HEK293 (cell line): Measurements from ENCODE around the gene CDC34.

ENCODE experiments used
- BCL11A ChIP-seq: fragments of 450-650 bp; formaldehyde crosslinking; IDR thresholded peaks from 2 replicates; pipeline ENCODE4 v1.5.1; 2016; ENCODE audit warnings: low read depth, missing biosample characterization, missing genetic modification characterization
- EGR2 ChIP-seq: fragments of 450-650 bp; formaldehyde crosslinking; IDR thresholded peaks from 2 replicates; pipeline ENCODE4 v1.5.1; 2016; ENCODE audit warnings: low read depth, missing biosample characterization, missing genetic modification characterization
- FEZF1 ChIP-seq: fragments of 450-650 bp; formaldehyde crosslinking; IDR thresholded peaks from 2 replicates; pipeline ENCODE4 v1.5.1; 2016; ENCODE audit warnings: missing biosample characterization, missing genetic modification characterization
- GLIS1 ChIP-seq: fragments of 450-650 bp; formaldehyde crosslinking; IDR thresholded peaks from 2 replicates; pipeline ENCODE4 v1.5.1; 2016; ENCODE audit warnings: missing biosample characterization, missing genetic modification characterization
- HIC1 ChIP-seq: fragments of 450-650 bp; formaldehyde crosslinking; IDR thresholded peaks from 2 replicates; pipeline ENCODE4 v1.5.1; 2016; ENCODE audit warnings: missing biosample characterization, missing genetic modification characterization
- PATZ1 ChIP-seq: fragments of 450-650 bp; formaldehyde crosslinking; IDR thresholded peaks from 2 replicates; pipeline ENCODE4 v1.5.1; 2016; ENCODE audit warnings: missing biosample characterization, missing genetic modification characterization
- ZBTB26 ChIP-seq: fragments of 450-650 bp; formaldehyde crosslinking; optimal IDR thresholded peaks from 2 replicates; pipeline ENCODE3; 2016; ENCODE audit warnings: missing biosample characterization, mild to moderate bottlenecking, missing genetic modification characterization
- ZBTB7A ChIP-seq: fragments of 450-650 bp; formaldehyde crosslinking; IDR thresholded peaks from 2 replicates; pipeline ENCODE4 v1.5.1; 2016; ENCODE audit warnings: low read depth, missing biosample characterization, missing genetic modification characterization
- ZBTB8A ChIP-seq: fragments of 450-650 bp; formaldehyde crosslinking; IDR thresholded peaks from 2 replicates; pipeline ENCODE4 v1.5.1; 2016; ENCODE audit warnings: missing biosample characterization, missing genetic modification characterization
- ZFHX2 ChIP-seq: fragments of 450-650 bp; formaldehyde crosslinking; conservative IDR thresholded peaks from 2 replicates; pipeline ENCODE4 v1.5.1; 2016; ENCODE audit warnings: missing biosample characterization, missing genetic modification characterization
- ZIC2 ChIP-seq: fragments of 450-650 bp; formaldehyde crosslinking; IDR thresholded peaks from 2 replicates; pipeline ENCODE4 v1.5.1; 2016; ENCODE audit warnings: missing biosample characterization, missing genetic modification characterization
- ZNF324 ChIP-seq: fragments of 450-650 bp; formaldehyde crosslinking; IDR thresholded peaks from 2 replicates; pipeline ENCODE4 v1.5.1; 2016; ENCODE audit warnings: missing biosample characterization, missing genetic modification characterization
- ZNF354C ChIP-seq: fragments of 450-650 bp; formaldehyde crosslinking; IDR thresholded peaks from 2 replicates; pipeline ENCODE4 v1.5.1; 2016; ENCODE audit warnings: missing biosample characterization, missing genetic modification characterization, low read depth, borderline replicate concordance
- ZNF391 ChIP-seq: fragments of 450-650 bp; formaldehyde crosslinking; IDR thresholded peaks from 2 replicates; pipeline ENCODE4 v1.5.1; 2016; ENCODE audit warnings: low read depth, missing biosample characterization, missing genetic modification characterization, borderline replicate concordance
- ZNF394 ChIP-seq: fragments of 450-650 bp; formaldehyde crosslinking; IDR thresholded peaks from 2 replicates; pipeline ENCODE4 v1.5.1; 2016; ENCODE audit warnings: missing biosample characterization, missing genetic modification characterization, mild to moderate bottlenecking, moderate library complexity, borderline replicate concordance
- ZNF560 ChIP-seq: fragments of 450-650 bp; formaldehyde crosslinking; IDR thresholded peaks from 2 replicates; pipeline ENCODE4 v1.5.1; 2017; ENCODE audit warnings: missing biosample characterization, missing genetic modification characterization, borderline replicate concordance
- ZNF610 ChIP-seq: fragments of 450-650 bp; formaldehyde crosslinking; IDR thresholded peaks from 2 replicates; pipeline ENCODE4 v1.5.1; 2016; ENCODE audit warnings: missing biosample characterization, missing genetic modification characterization, borderline replicate concordance
- ZNF658 ChIP-seq: fragments of 450-650 bp; formaldehyde crosslinking; IDR thresholded peaks from 2 replicates; pipeline ENCODE4; 2016; ENCODE audit warnings: missing biosample characterization, missing genetic modification characterization
- ZNF692 ChIP-seq: fragments of 450-650 bp; formaldehyde crosslinking; IDR thresholded peaks from 2 replicates; pipeline ENCODE4 v1.5.1; 2016; ENCODE audit warnings: missing biosample characterization, missing genetic modification characterization
- ZNF701 ChIP-seq: fragments of 450-650 bp; formaldehyde crosslinking; IDR thresholded peaks from 2 replicates; pipeline ENCODE4 v1.5.1; 2016; ENCODE audit warnings: missing biosample characterization, missing genetic modification characterization
- ZNF707 ChIP-seq: fragments of 450-650 bp; formaldehyde crosslinking; IDR thresholded peaks from 2 replicates; pipeline ENCODE4 v1.5.1; 2016; ENCODE audit warnings: missing biosample characterization, missing genetic modification characterization
- ZNF76 ChIP-seq: fragments of 450-650 bp; formaldehyde crosslinking; IDR thresholded peaks from 2 replicates; pipeline ENCODE4; 2016; ENCODE audit warnings: low read depth, missing biosample characterization, missing genetic modification characterization, borderline replicate concordance
- ZSCAN16 ChIP-seq: fragments of 450-650 bp; formaldehyde crosslinking; IDR thresholded peaks from 2 replicates; pipeline ENCODE4 v1.5.1; 2016; ENCODE audit warnings: missing biosample characterization, missing genetic modification characterization
- ZSCAN30 ChIP-seq: fragments of 450-650 bp; IDR thresholded peaks from 2 replicates; pipeline ENCODE4 v1.5.1; 2018; ENCODE audit warnings: missing biosample characterization, mild to moderate bottlenecking, missing genetic modification characterization, moderate library complexity
- TF ChIP-seq, protein P1 (sequence below): fragments of 450-650 bp; formaldehyde crosslinking; IDR thresholded peaks from 2 replicates; pipeline ENCODE4 v1.5.1; 2016; ENCODE audit warnings: missing biosample characterization, missing genetic modification characterization
- TF ChIP-seq, protein P2 (sequence below): fragments of 450-650 bp; formaldehyde crosslinking; IDR thresholded peaks from 2 replicates; pipeline ENCODE4 v1.5.1; 2016; ENCODE audit warnings: missing biosample characterization, missing genetic modification characterization
- TF ChIP-seq, protein P3 (sequence below): sonication (generic); formaldehyde crosslinking; IDR thresholded peaks from 2 replicates; pipeline ENCODE4 v1.8.1; 2022; ENCODE audit warnings: mild to moderate bottlenecking, moderate library complexity, missing genetic modification reagents

CDC34 gene

GRCh38 chr19:488505-489417 is 42.8 kb upstream of the CDC34 start (continued):
- TF ChIP-seq, protein P1, sequence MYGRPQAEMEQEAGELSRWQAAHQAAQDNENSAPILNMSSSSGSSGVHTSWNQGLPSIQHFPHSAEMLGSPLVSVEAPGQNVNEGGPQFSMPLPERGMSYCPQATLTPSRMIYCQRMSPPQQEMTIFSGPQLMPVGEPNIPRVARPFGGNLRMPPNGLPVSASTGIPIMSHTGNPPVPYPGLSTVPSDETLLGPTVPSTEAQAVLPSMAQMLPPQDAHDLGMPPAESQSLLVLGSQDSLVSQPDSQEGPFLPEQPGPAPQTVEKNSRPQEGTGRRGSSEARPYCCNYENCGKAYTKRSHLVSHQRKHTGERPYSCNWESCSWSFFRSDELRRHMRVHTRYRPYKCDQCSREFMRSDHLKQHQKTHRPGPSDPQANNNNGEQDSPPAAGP: peak; percentile 28; the same call in 1 of the 2 replicates
- TF ChIP-seq ZNF391 (no peak), ZNF707 (tag by site-specific recombination) (no peak), ZNF610 (tag by site-specific recombination) (peak; percentile 36; the same call in 1 of the 2 replicates), EGR2 (peak; percentile 42; the same call in 1 of the 2 replicates), FEZF1 (tag by site-specific recombination) (no peak), ZNF692 (tag by site-specific recombination) (0 out of 2 replicates have a peak, but pooled peaks have one; percentile 16), PATZ1 (tag by site-specific recombination) (peak; percentile 52; the same call in 1 of the 2 replicates), ZNF354C (tag by site-specific recombination) (no peak), HIC1 (0 out of 2 replicates have a peak, but pooled peaks have one; percentile 14), ZNF701 (no peak), ZNF76 (tag by site-specific recombination) (peak; percentile 98), BCL11A (tag by site-specific recombination) (peak; percentile 53; the same call in 1 of the 2 replicates), ZFHX2 (tag by site-specific recombination) (peak; percentile 87), ZBTB26 (tag by site-specific recombination) (peak; percentile 89), ZSCAN30 (tag by site-specific recombination) (0 out of 2 replicates have a peak, but pooled peaks have one; percentile 38), GLIS1 (peak; percentile 60; the same call in 1 of the 2 replicates), ZNF560 (no peak), ZIC2 (tag by site-specific recombination) (peak; percentile 29; the same call in 1 of the 2 replicates), ZNF658 (no peak), ZSCAN16 (tag by site-specific recombination) (no peak), ZNF324 (tag by site-specific recombination) (no peak), ZBTB8A (tag by site-specific recombination) (peak; percentile 80), ZBTB7A (tag by site-specific recombination) (0 out of 2 replicates have a peak, but pooled peaks have one; percentile 17), ZNF394 (tag by site-specific recombination) (no peak)
- TF ChIP-seq, protein P2, sequence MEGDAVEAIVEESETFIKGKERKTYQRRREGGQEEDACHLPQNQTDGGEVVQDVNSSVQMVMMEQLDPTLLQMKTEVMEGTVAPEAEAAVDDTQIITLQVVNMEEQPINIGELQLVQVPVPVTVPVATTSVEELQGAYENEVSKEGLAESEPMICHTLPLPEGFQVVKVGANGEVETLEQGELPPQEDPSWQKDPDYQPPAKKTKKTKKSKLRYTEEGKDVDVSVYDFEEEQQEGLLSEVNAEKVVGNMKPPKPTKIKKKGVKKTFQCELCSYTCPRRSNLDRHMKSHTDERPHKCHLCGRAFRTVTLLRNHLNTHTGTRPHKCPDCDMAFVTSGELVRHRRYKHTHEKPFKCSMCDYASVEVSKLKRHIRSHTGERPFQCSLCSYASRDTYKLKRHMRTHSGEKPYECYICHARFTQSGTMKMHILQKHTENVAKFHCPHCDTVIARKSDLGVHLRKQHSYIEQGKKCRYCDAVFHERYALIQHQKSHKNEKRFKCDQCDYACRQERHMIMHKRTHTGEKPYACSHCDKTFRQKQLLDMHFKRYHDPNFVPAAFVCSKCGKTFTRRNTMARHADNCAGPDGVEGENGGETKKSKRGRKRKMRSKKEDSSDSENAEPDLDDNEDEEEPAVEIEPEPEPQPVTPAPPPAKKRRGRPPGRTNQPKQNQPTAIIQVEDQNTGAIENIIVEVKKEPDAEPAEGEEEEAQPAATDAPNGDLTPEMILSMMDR (tag by site-specific recombination): peak; percentile 27; the same call in 1 of the 2 replicates
- TF ChIP-seq, protein P3, sequence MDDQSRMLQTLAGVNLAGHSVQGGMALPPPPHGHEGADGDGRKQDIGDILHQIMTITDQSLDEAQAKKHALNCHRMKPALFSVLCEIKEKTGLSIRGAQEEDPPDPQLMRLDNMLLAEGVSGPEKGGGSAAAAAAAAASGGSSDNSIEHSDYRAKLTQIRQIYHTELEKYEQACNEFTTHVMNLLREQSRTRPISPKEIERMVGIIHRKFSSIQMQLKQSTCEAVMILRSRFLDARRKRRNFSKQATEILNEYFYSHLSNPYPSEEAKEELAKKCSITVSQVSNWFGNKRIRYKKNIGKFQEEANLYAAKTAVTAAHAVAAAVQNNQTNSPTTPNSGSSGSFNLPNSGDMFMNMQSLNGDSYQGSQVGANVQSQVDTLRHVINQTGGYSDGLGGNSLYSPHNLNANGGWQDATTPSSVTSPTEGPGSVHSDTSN (CRISPR knock-in tag): peak; percentile 95
